ENCODE results near the gene SPG7. TPM values are rescaled to one million over a fixed set of nuclear protein-coding genes. Genes with fewer than 3 reads are reported as not detected.

Gene SPG7
- total RNA-seq, 4 donors from 2014 or later = 58.8 to 94.3 (median 83.3) TPM

GRCh38 chr16:89552329-89552728, 44.1 kb downstream of the SPG7 start:
- Histone ChIP-seq H3K4me1 (peaks cover 0 to 8% (median 6%) of the 10 kb centered on the region in 4 donors), H3K4me3 (no peak overlapping the region), H3K27me3 (no peaks in the 10 kb centered on the region), H3K27ac (replicated peaks in 1 of 4) (no peak overlapping the region), H3K36me3 (peaks cover 47 to 100% (median 97%) of the 10 kb centered on the region in 4 donors), H3K9me3 (no peaks in the 10 kb centered on the region)
- 96% methylated on average over 22 of the region's 22 CpGs for WGBS
- DNase-seq (ENCODE audit: extremely low spot score) = no peak
- intact Hi-C loops (cut with DNase I) = no loop called here
- TF ChIP-seq POLR2AphosphoS5 (IDR thresholded peaks at IDR 0.05) (no peak), POLR2A (IDR thresholded peaks at IDR 0.05; ENCODE audit: low read depth) (no peak), CTCF (IDR thresholded peaks at IDR 0.05) (no peak), EP300 (IDR thresholded peaks at IDR 0.05) (no peak)

GRCh38 chr16:89552913-89553312, 44.7 kb downstream of the SPG7 start:
- no peak overlapping the region for H3K27ac ChIP-seq (replicated peaks in 1 of 4)
- peaks cover 41 to 96% (median 95%) of the 10 kb centered on the region in 4 donors for H3K36me3 ChIP-seq
- H3K27me3 ChIP-seq = no peaks in the 10 kb centered on the region
- H3K9me3 ChIP-seq = no peaks in the 10 kb centered on the region
- TF ChIP-seq POLR2A (IDR thresholded peaks at IDR 0.05; ENCODE audit: low read depth) (no peak), CTCF (IDR thresholded peaks at IDR 0.05) (no peak), POLR2AphosphoS5 (IDR thresholded peaks at IDR 0.05) (no peak), EP300 (IDR thresholded peaks at IDR 0.05) (no peak)
- 92% methylated on average over 13 of the region's 13 CpGs for WGBS
- intact Hi-C loops (cut with DNase I) = no loop called here
- no peak for DNase-seq (ENCODE audit: extremely low spot score)
- H3K4me1 ChIP-seq = peaks cover 0 to 14% (median 12%) of the 10 kb centered on the region in 4 donors
- H3K4me3 ChIP-seq = no peak overlapping the region

- no peak overlapping the region for H3K4me3 ChIP-seq
- no peak overlapping the region for H3K27ac ChIP-seq (replicated peaks in 1 of 4)
- no peaks in the 10 kb centered on the region for H3K9me3 ChIP-seq
- intact Hi-C loops (cut with DNase I) = no loop called here
- 96% methylated on average over 12 of the region's 18 CpGs for WGBS
- peaks cover 0 to 17% (median 13%) of the 10 kb centered on the region in 4 donors for H3K4me1 ChIP-seq
- peaks cover 33 to 87% (median 87%) of the 10 kb centered on the region in 4 donors for H3K36me3 ChIP-seq
- no peaks in the 10 kb centered on the region for H3K27me3 ChIP-seq
- no peak for DNase-seq (ENCODE audit: extremely low spot score)
- TF ChIP-seq POLR2A (IDR thresholded peaks at IDR 0.05; ENCODE audit: low read depth) (no peak), EP300 (IDR thresholded peaks at IDR 0.05) (no peak), POLR2AphosphoS5 (IDR thresholded peaks at IDR 0.05) (no peak), CTCF (IDR thresholded peaks at IDR 0.05) (no peak)
Observed at GRCh38 chr16:89553733-89554132, 45.5 kb downstream of the SPG7 start.

- 91% methylated on average over 12 of the region's 12 CpGs for WGBS
- Histone ChIP-seq H3K4me3 (no peak overlapping the region), H3K9me3 (no peaks in the 10 kb centered on the region), H3K27ac (replicated peaks in 1 of 4) (no peak overlapping the region), H3K4me1 (peaks cover 3 to 22% (median 18%) of the 10 kb centered on the region in 4 donors), H3K27me3 (no peaks in the 10 kb centered on the region), H3K36me3 (peaks cover 27 to 81% (median 81%) of the 10 kb centered on the region in 4 donors)
- intact Hi-C loops (cut with DNase I) = no loop called here
- no peak for DNase-seq (ENCODE audit: extremely low spot score)
- TF ChIP-seq EP300 (IDR thresholded peaks at IDR 0.05) = no peak
- no peak for TF ChIP-seq POLR2AphosphoS5 (IDR thresholded peaks at IDR 0.05)
- TF ChIP-seq CTCF (IDR thresholded peaks at IDR 0.05) = no peak
- TF ChIP-seq POLR2A (IDR thresholded peaks at IDR 0.05; ENCODE audit: low read depth) = no peak
Observed at GRCh38 chr16:89554343-89554742, 46.1 kb downstream of the SPG7 start.

- Histone ChIP-seq H3K4me1 (peaks cover 10 to 29% (median 24%) of the 10 kb centered on the region in 4 donors), H3K36me3 (peaks cover 21 to 72% (median 72%) of the 10 kb centered on the region in 4 donors), H3K4me3 (no peak overlapping the region), H3K9me3 (no peaks in the 10 kb centered on the region), H3K27me3 (peaks cover 0 to under 1% (median 0%) of the 10 kb centered on the region in 4 donors), H3K27ac (replicated peaks in 1 of 4) (no peak overlapping the region)
- TF ChIP-seq EP300 (IDR thresholded peaks at IDR 0.05) = no peak
- intact Hi-C loops (cut with DNase I) = no loop called here
- 86% methylated on average over 11 of the region's 16 CpGs for WGBS
- no peak for DNase-seq (ENCODE audit: extremely low spot score)
Observed at GRCh38 chr16:89555265-89555664, 47.1 kb downstream of the SPG7 start.
